ENCODE measurements around the gene PRKCE.

PRKCE gene

DNA sequence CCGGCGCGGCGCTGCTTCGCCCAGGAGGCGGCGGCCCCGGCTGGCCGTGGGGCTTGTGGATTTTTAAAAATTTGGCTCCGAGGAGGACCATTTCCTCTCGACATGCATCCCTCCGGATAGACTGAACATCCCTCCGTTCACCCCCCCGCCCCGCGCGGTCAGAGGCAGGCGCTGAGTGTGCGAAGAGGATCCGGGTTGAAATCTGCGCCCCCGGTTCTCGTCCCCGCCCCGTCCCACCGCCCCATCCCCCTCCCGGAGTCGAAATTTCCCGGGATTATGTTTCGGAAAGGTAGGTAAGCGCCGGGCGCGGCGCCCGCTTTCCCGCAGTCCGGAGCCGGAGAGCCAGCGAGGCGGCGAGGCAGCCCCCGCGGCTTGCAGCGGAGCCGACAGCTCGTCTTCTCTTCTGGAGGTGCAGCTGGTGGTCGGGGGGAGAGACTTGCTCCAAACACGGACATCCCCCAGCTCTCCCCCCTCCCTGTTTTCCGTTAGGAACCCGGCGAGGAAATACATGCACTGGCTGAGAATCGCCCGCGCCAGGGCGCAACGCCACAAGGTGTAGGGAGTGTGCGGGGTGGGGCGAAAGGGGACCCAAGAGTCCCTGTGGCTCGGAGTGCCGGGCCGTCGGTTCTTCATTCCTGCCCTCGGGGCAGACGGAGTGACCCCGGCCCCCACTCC lies at the start of gene PRKCE:
TSS of gene PRKCE (plus strand) at position 261 of the 675 bp plus-strand sequence.
- TF ChIP-seq, protein P1, sequence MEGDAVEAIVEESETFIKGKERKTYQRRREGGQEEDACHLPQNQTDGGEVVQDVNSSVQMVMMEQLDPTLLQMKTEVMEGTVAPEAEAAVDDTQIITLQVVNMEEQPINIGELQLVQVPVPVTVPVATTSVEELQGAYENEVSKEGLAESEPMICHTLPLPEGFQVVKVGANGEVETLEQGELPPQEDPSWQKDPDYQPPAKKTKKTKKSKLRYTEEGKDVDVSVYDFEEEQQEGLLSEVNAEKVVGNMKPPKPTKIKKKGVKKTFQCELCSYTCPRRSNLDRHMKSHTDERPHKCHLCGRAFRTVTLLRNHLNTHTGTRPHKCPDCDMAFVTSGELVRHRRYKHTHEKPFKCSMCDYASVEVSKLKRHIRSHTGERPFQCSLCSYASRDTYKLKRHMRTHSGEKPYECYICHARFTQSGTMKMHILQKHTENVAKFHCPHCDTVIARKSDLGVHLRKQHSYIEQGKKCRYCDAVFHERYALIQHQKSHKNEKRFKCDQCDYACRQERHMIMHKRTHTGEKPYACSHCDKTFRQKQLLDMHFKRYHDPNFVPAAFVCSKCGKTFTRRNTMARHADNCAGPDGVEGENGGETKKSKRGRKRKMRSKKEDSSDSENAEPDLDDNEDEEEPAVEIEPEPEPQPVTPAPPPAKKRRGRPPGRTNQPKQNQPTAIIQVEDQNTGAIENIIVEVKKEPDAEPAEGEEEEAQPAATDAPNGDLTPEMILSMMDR (IDR thresholded peaks at IDR 0.05) = no peak

DNA sequence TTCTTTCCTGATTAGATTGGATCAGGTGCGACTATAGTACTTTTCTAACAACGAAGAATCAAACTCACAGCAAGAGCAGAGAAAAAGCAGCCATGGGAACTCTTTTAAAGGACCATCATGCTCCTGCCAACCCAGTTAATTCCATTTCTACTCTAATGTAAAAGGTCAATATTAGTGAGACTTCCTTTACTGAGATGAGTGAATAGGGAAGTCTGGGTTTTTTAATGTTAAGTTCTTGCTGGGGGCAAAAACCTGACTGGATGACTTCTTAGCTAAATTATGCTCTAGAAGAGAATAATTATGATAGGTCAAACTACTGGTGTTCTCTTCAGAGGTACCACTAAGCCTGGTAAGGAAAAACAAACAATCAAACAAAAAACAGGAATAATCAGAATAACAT lies 48.9 kb upstream of the PRKCE start:
- TF ChIP-seq, protein P1 (IDR thresholded peaks at IDR 0.05) = no peak

DNA sequence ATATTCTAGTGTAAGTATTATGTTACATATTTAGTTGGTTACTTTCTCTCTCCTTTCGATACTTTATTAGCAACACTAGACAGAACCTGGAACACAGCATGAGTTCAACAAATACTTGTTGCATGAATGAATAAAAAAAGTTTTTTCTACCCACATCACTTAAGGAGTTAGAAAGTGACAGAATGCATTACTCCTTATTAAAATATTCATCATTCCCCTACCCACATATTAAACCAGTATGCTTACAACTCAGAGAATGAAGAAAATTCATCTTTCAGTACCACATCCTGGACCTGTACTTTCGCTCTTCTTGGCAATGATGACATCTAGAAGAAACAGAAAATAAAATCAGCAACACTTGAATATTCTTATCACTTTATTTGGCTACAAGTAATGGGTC lies 46.4 kb upstream of the PRKCE start:
- TF ChIP-seq, protein P1 (IDR thresholded peaks at IDR 0.05) = no peak

DNA sequence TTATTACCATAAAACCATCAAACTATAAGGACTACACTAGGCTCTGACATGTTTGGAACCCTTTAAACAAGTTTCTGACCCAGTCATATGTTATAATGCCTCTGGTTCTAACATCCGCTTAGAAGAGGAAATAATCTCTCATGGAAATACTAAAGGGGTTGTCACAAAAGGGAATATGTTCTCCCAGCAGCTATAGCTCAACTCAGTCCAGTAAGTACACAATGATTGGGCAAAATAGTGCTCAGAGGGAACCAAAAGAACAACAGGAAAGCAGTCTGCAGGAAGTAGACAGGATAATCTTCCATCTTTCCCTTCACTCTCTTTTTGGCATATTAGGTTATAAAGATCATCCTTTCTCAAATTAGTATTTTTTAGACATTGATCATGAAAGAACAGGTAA lies 44.7 kb upstream of the PRKCE start:
- TF ChIP-seq, protein P1 (IDR thresholded peaks at IDR 0.05) = no peak

DNA sequence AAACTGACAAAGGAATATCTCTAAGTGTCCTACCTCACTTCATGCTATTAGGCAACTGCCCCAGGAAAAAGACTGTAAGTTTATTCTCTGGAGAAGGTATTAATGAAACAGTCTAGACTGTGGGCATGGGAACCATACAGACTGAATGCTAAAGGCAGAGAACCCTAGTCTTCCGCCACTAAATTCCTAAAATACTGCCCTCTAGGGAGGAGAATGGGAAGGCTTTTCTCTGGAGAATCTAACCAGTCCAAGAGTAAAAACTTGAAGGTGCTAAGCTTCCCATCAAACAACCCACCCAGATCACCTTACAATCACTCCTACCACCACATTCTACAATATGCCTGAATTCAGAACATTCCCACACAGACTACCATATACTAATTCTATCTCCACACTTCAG lies 43.8 kb upstream of the PRKCE start:
- TF ChIP-seq, protein P1 (IDR thresholded peaks at IDR 0.05) = peak; percentile 33; the same call in 1 of the 2 replicates

DNA sequence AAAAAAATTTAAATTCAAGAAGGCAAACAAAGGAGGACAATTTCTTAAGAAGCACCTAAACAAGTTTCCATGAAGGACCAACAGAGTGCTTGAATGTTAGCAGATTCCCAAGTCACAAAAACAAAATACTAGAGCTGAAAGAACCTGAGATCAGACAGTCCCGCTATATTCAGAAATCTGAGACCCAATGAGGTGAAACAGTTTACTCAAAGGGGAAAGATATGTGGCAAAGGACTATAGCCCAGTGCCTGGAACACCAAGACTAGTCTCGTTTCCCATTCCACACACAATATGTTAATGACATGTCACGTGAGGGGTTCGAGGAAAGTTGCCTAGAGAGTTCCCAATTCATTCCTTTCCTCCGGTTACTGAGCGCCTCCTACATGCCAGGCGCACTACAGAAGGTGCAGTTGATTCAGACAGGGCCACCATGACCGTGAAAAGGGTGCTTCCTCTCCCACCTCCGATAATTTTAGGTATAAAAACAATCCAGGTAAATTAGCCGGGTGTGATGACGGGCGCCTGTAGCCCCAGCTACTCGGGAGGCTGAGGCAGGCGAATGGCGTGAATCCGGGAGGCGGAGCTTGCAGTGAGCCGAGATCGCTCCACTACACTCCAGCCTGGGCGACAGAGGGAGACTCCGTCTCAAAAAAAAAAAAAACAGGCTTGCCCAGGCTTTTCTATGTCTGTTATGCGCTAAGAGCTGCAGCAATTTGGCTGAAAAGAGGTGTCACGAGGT lies 41.0 kb upstream of the PRKCE start:
- TF ChIP-seq, protein P1 (IDR thresholded peaks at IDR 0.05) = peak; percentile 36; the same call in 1 of the 2 replicates

DNA sequence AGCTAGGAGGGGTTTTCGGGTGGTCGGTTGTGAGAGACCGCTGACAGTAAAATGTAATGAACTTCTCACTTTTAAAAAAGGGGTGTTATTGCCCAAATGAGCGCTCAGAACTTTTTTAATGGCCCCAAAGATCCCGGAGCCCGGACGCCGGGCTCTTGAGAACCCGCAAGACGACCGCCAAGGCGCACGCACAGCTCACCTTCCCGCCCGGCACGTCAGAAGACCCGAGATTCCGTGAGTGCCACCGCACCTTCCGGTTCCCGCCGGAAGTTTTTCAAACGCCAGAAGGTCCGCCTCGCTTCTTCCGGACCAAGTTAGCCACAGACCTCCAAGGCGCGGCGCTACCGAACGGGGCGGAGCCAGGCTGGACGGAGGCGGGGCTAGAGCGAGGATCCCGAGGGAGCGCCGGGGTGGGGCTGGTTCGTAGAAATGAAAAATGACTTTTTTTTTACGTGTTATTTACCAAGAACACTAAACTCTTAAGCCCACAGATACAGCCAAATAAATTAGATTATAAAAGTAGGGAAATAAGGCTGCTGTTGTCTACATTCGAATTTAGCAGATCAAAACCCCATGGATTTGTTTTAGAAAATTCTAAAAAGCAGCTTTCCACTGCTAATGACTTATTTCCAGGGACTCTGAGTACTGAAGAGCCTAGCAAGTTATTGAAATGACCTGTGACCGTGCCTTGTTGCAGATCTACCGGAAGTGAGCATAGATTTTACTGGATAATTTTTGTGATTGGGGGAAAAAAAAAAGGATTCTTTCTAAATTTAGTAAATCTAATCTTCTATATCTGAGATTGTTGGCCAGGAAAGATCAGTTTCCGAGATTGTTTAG lies 40.2 kb upstream of the PRKCE start, which contains the start of gene SRBD1:
TSS of gene SRBD1 (minus strand) at position 248 of the 840 bp plus-strand sequence. CDS start 5,826 bp downstream, outside the sequence.
- TF ChIP-seq, protein P1 (IDR thresholded peaks at IDR 0.05) = no peak

All from LNCAP (cell line).